ENCODE measurements around the gene MKNK1.

MKNK1 gene

GRCh38 chr1:46596036-46596435 lies 8.0 kb downstream of the MKNK1 start:
- H3K4me3 ChIP-seq (ENCODE audit: low read length), result no peak overlapping the region
- DNase-seq (ENCODE audit: low read depth), result no peak
- TF ChIP-seq CTCF (IDR thresholded peaks at IDR 0.05; ENCODE audit: insufficient read depth, low read depth, low read length, missing control alignments), result no peak

- no peak for DNase-seq (ENCODE audit: low read depth)
- H3K4me3 ChIP-seq (ENCODE audit: low read length), result no peak overlapping the region
These were observed 8.9 kb downstream of the MKNK1 start for GRCh38 chr1:46595127-46595526.

GRCh38 chr1:46594063-46594462 lies 10.0 kb downstream of the MKNK1 start:
- no peak overlapping the region for H3K4me3 ChIP-seq (ENCODE audit: low read length)
- no peak for DNase-seq (ENCODE audit: low read depth)
- no peak for TF ChIP-seq CTCF (IDR thresholded peaks at IDR 0.05; ENCODE audit: insufficient read depth, low read depth, low read length, missing control alignments)

More at GRCh38 chr1:46595127-46595526, 8.9 kb downstream of the MKNK1 start:
- TF ChIP-seq CTCF (IDR thresholded peaks at IDR 0.05; ENCODE audit: insufficient read depth, low read depth, low read length, missing control alignments), result no peak

- DNase-seq (ENCODE audit: low read depth), result no peak
- no peak overlapping the region for H3K4me3 ChIP-seq (ENCODE audit: low read length)
- no peak for TF ChIP-seq CTCF (IDR thresholded peaks at IDR 0.05; ENCODE audit: insufficient read depth, low read depth, low read length, missing control alignments)
These were observed 11.2 kb downstream of the MKNK1 start for GRCh38 chr1:46592823-46593222.

DNA sequence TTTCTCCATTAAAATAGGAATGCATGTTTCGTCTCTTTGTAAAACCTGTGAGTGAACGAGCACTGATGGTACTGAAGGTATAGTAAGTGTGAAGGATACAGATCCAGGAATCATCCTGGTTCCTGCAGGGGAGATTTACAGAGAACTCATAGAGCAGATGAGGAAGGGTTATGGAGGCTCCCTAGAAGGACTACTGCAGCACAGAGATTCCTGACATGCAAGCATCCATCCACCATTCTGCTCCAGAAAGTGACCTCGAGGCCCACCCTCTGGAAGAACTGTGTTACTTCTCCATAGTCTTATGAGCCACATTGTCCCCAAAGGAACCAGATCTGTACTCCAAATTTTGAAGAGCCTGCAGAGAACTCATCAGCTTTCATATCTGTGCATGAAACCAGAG lies 14.5 kb downstream of the MKNK1 start:
- no peak for TF ChIP-seq CTCF (IDR thresholded peaks at IDR 0.05; ENCODE audit: insufficient read depth, low read depth, low read length, missing control alignments)
- no peak for DNase-seq (ENCODE audit: low read depth)

GRCh38 chr1:46587069-46587468 lies 17.0 kb downstream of the MKNK1 start:
- no peak for DNase-seq (ENCODE audit: low read depth)
- no peak overlapping the region for H3K4me3 ChIP-seq (ENCODE audit: low read length)
- no peak for TF ChIP-seq CTCF (IDR thresholded peaks at IDR 0.05; ENCODE audit: insufficient read depth, low read depth, low read length, missing control alignments)

More for the DNA sequence above, 14.5 kb downstream of the MKNK1 start:
- no peak overlapping the region for H3K4me3 ChIP-seq (ENCODE audit: low read length)

- no peak for TF ChIP-seq CTCF (IDR thresholded peaks at IDR 0.05; ENCODE audit: insufficient read depth, low read depth, low read length, missing control alignments)
- DNase-seq (ENCODE audit: low read depth), result no peak
- no peak overlapping the region for H3K4me3 ChIP-seq (ENCODE audit: low read length)
These were observed 18.6 kb downstream of the MKNK1 start for GRCh38 chr1:46585312-46585938.

Data from epithelial cell of esophagus (primary cell).